OCI-LY7 (cell line): ENCODE results near the gene CPT1A.

Experiments used
- EZH2phosphoT487 ChIP-seq: fragments of 200-600 bp; sonication (generic); IDR thresholded peaks from 2 replicates; pipeline ENCODE4 v1.6.1; 2018; ENCODE audit warnings: low read depth, borderline replicate concordance, mild to moderate bottlenecking, mixed run types, antibody characterized with exemption, low read length, moderate library complexity, mixed read lengths
- TF ChIP-seq, protein P1 (sequence below): fragments of 200-600 bp; sonication (generic); conservative IDR thresholded peaks from 2 replicates; pipeline ENCODE4 v1.5.1; 2014; ENCODE audit warnings: mild to moderate bottlenecking, antibody characterized with exemption, low read length, moderate library complexity, mixed read lengths

DNA sequence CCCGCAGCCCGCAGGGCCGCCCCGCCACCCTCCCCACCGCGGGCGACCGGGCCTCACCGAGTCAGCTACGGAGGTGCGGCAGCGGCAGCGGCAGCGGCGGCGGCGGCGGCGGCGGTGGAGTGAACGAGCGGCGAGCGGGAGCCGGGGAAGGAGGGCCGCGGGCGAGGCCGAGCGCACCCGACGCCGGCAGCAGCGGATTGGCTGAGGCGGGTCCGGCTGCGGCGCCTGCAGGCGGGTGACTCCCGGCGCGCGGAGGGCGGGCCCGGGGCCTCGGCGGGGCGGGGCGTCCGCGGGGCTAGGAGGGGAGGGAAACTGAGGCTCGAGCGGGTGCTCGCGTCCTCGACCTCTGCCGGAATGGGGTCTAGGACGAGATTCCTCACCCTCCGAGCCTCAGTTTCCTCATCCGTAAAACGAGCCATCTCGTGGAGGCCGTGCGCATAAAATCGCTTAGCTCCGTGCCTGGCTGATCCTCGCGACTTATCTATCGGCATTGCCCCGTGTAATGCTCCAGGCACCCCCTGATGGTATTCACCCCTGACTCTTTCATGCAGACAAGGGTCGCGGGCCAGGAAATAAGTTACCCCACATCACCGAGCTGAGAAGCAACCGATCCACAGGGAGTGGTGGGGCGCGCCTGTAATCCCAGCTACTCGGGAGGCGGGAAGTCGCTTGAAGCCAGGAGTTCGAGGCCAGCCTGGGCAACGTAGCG, at the start of gene CPT1A:
- TF ChIP-seq, protein P1, sequence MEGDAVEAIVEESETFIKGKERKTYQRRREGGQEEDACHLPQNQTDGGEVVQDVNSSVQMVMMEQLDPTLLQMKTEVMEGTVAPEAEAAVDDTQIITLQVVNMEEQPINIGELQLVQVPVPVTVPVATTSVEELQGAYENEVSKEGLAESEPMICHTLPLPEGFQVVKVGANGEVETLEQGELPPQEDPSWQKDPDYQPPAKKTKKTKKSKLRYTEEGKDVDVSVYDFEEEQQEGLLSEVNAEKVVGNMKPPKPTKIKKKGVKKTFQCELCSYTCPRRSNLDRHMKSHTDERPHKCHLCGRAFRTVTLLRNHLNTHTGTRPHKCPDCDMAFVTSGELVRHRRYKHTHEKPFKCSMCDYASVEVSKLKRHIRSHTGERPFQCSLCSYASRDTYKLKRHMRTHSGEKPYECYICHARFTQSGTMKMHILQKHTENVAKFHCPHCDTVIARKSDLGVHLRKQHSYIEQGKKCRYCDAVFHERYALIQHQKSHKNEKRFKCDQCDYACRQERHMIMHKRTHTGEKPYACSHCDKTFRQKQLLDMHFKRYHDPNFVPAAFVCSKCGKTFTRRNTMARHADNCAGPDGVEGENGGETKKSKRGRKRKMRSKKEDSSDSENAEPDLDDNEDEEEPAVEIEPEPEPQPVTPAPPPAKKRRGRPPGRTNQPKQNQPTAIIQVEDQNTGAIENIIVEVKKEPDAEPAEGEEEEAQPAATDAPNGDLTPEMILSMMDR: no peak
- TF ChIP-seq EZH2phosphoT487: no peak
